GM12878 (cell line): ENCODE measurements around the gene SLCO6A1. TPM values are rescaled to one million over a fixed set of nuclear protein-coding genes. Genes with fewer than 3 reads are reported as not detected.

Experiments used
- ATAC-seq: fragments of 200-7000 bp; cut with Tn5 transposase; 3 replicates; pipeline ENCODE4 v1.9.1; 2020; ENCODE audit warnings: mild to moderate bottlenecking, moderate library complexity
- BruUV-seq: library from RNA; stranded (reverse); fragments of 400-500 nt; replicated peaks from 2 replicates; lab custom pipeline; 2021; lab: Mats Ljungman, UMichigan
- CTCF ChIA-PET: fragments of 300-600 bp; sonication (Branson Sonifier 250); formaldehyde crosslinking; extraction: SDS; loops from one replicate; lab custom pipeline; 2021; ENCODE audit warnings: inconsistent platforms; lab: Yijun Ruan, JAX
- POLR2A ChIA-PET: fragments of 350-600 bp; formaldehyde crosslinking; extraction: SDS; loops from one replicate; lab custom pipeline; 2021; ENCODE audit warnings: inconsistent platforms; lab: Charles Lee
- RAD21 ChIA-PET: fragments of 300-600 bp; sonication (Branson Sonifier 250); formaldehyde crosslinking; loops from one replicate; lab custom pipeline; 2023; ENCODE audit warnings: antibody characterized with exemption; ENCODE audit not compliant: unreplicated experiment; lab: Charles Lee
- SMC1A ChIA-PET: fragments of 300-600 bp; sonication (Branson Sonifier 250); formaldehyde crosslinking; loops from one replicate; lab custom pipeline; 2023; ENCODE audit not compliant: unreplicated experiment, uncharacterized antibody; lab: Charles Lee
- DNase-seq: peaks from one replicate; pipeline ENCODE4 v3.0.0-alpha.2; 2011; ENCODE audit warnings: low read depth, low spot score
- FAIRE-seq: peaks from 3 replicates; lab custom pipeline; 2011; peaks lifted over from hg19 to GRCh38; lab: Jason Lieb, UNC
- H2AFZ ChIP-seq: 2 replicates; pipeline ENCODE4 v1.6.0; 2011; ENCODE audit warnings: low read depth, low read length, control low read depth; ENCODE audit not compliant: control insufficient read depth
- H3K27ac ChIP-seq: 2 replicates; pipeline ENCODE4 v1.5.1; 2011; ENCODE audit warnings: control low read depth; ENCODE audit not compliant: control insufficient read depth, insufficient read depth
- H3K27me3 ChIP-seq, 2 experiments: replicated peaks in 1 of 2; 2 replicates each; pipeline versions ENCODE4 v1.6.0 to v1.6.1; 2011; ENCODE audit warnings: low read length in 1 of 2; ENCODE audit not compliant: control insufficient read depth in 2 of 2, insufficient read depth in 2 of 2
- H3K36me3 ChIP-seq, 2 experiments: 2 replicates each; pipeline ENCODE4 v1.5.1; 2011; ENCODE audit warnings: low read length in 1 of 2; ENCODE audit not compliant: control insufficient read depth in 2 of 2, insufficient read depth in 2 of 2
- H3K4me1 ChIP-seq: 2 replicates; pipeline ENCODE4 v1.6.1; 2011; ENCODE audit warnings: mild to moderate bottlenecking, low read length, moderate library complexity, mixed read lengths; ENCODE audit not compliant: control insufficient read depth, insufficient read depth
- H3K4me2 ChIP-seq: 2 replicates; pipeline ENCODE4 v1.6.0; 2011; ENCODE audit warnings: control low read depth; ENCODE audit not compliant: control insufficient read depth, insufficient read depth
- H3K4me3 ChIP-seq: fragments of 200-600 bp; sonication (generic); 2 replicates; pipeline ENCODE4 v1.5.1; 2016
- H3K79me2 ChIP-seq: 2 replicates; pipeline ENCODE4 v1.6.0; 2011; ENCODE audit warnings: low read length; ENCODE audit not compliant: control insufficient read depth, insufficient read depth
- H3K9ac ChIP-seq: 2 replicates; pipeline ENCODE4 v1.8.0; 2011; ENCODE audit warnings: low read length, control low read depth, mixed read lengths; ENCODE audit not compliant: control insufficient read depth, insufficient read depth
- H3K9me3 ChIP-seq: replicated peaks from 3 replicates; pipeline ENCODE4 v1.5.1; 2011; ENCODE audit warnings: mild to moderate bottlenecking, low read length; ENCODE audit not compliant: control insufficient read depth, insufficient read depth
- H4K20me1 ChIP-seq: 2 replicates; pipeline ENCODE4 v1.6.0; 2011; ENCODE audit not compliant: control insufficient read depth, insufficient read depth
- CBFB ChIP-seq: IDR thresholded peaks from 2 replicates; pipeline ENCODE4 v1.6.1; 2016; ENCODE audit warnings: antibody characterized with exemption, low read depth
- ESRRA ChIP-seq: IDR thresholded peaks from 2 replicates; pipeline ENCODE4 v1.6.1; 2012; ENCODE audit warnings: mild to moderate bottlenecking, low read length, improper control_type of control experiment
- IKZF2 ChIP-seq, 2 experiments: fragments of 450-650 bp; IDR thresholded peaks; 2 replicates each; pipeline ENCODE4 v1.6.1; 2017; ENCODE audit warnings: mild to moderate bottlenecking in 2 of 2, moderate library complexity in 2 of 2
- MEF2B ChIP-seq: fragments of 450-650 bp; IDR thresholded peaks from 2 replicates; pipeline ENCODE4 v1.6.1; 2018; ENCODE audit warnings: mild to moderate bottlenecking, moderate library complexity; ENCODE audit not compliant: partially characterized antibody, poor library complexity, severe bottlenecking
- RAD51 ChIP-seq: fragments of 450-650 bp; IDR thresholded peaks from 2 replicates; pipeline ENCODE4 v1.6.1; 2016; ENCODE audit warnings: moderate library complexity, mild to moderate bottlenecking, inconsistent platforms
- SUPT20H ChIP-seq: IDR thresholded peaks from 2 replicates; pipeline ENCODE4 v1.6.1; 2011; ENCODE audit warnings: low read depth, mild to moderate bottlenecking, low read length, moderate library complexity, borderline replicate concordance; ENCODE audit not compliant: control insufficient read depth
- ZZZ3 ChIP-seq: IDR thresholded peaks from 2 replicates; pipeline ENCODE4 v1.6.1; 2011; ENCODE audit warnings: low read depth; ENCODE audit not compliant: control insufficient read depth, insufficient read length
- WGBS: methylation state at CpG from one replicate; pipeline ENCODE4 v1.1.6; 2016; ENCODE audit warnings: low lambda C conversion rate; ENCODE audit not compliant: insufficient replicate concordance, insufficient coverage; ENCODE audit errors: missing lambda C conversion rate; 5-methylcytosine and 5-hydroxymethylcytosine counted together
- in situ Hi-C: fragments of 300-500 bp; cut with MboI; formaldehyde crosslinking; loops from 9 replicates; pipeline ENCODE4 v1.14.3; 2018; ENCODE audit warnings: mixed read lengths
- intact Hi-C: fragments of 100-400 bp; cut with micrococcal nuclease; formaldehyde crosslinking; loops from one replicate; pipeline ENCODE4 v1.14.2; 2022; ENCODE audit not compliant: unreplicated experiment
- polyA plus RNA-seq, 11 experiments: library from polyadenylated mRNA; depleted of rRNA in 4 of 11; unstranded in 6 of 11; stranded (reverse) in 5 of 11; fragments of >200 nt; fragmentation: Nextera tagmentation in 4 of 11; fragmentation: Illumina TruSeq in 1 of 11; extraction: Ambion mirVana in 4 of 11; extraction: Trizol in 1 of 11; gene quantifications; 1 replicate in 1 of 11; 2 replicates in 10 of 11; pipeline versions ENCODE4 v1.2.1 to v1.2.3, GENCODE V29; 2011 to 2016; ENCODE audit warnings: inconsistent platforms in 2 of 11, missing spikeins in 2 of 11, low read depth in 1 of 11
- total RNA-seq, 4 experiments: library from RNA; depleted of rRNA in 3 of 4; stranded (reverse); fragments of >200 nt in 3 of 4; fragmentation: Illumina TruSeq in 1 of 4; extraction: Trizol in 1 of 4; gene quantifications; 2 replicates each; pipeline versions ENCODE4 v1.2.1 to v1.2.3, GENCODE V29; 2013 to 2021
- TF ChIP-seq, protein P1 (sequence below): IDR thresholded peaks from 2 replicates; pipeline ENCODE4 v1.6.1; 2012; ENCODE audit warnings: low read depth, low read length, improper control_type of control experiment
- TF ChIP-seq, protein P2 (sequence below): fragments of 150-350 bp; IDR thresholded peaks from 2 replicates; pipeline ENCODE4 v1.6.1; 2014; ENCODE audit warnings: mild to moderate bottlenecking, low read depth, low read length
- TF ChIP-seq, protein P3 (sequence below): fragments of 450-650 bp; IDR thresholded peaks from 2 replicates; pipeline ENCODE4 v1.6.1; 2018; ENCODE audit warnings: borderline replicate concordance, mild to moderate bottlenecking; ENCODE audit not compliant: partially characterized antibody
- TF ChIP-seq, protein P4 (sequence below): IDR thresholded peaks from 2 replicates; pipeline ENCODE4 v1.6.1; 2012; ENCODE audit warnings: improper control_type of control experiment, low read depth, low read length; ENCODE audit not compliant: insufficient replicate concordance

SLCO6A1 gene
- total and polyA plus RNA-seq, 10 of the 15 experiments (the other 5 are each of a cell fraction or from before 2014, with no cell fraction given): not detected

DNA sequence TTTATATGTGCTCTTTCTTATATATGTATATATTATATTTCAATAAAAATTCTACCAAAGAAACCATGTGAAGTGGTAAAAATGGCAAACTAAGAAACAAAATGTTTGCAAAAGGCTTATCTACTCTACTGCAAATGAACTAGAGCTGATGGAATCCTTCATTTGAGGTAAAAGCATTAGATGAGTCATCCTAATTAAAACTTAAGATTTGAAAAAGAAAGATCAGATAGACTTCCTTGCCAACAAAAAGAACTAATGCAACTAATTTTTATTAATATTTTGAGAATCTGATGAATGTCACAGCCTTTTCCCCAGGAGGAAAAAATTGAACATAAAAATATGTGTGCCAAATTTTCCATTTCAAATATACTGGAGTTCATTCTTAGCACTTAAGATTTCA, 118.6 kb downstream of the SLCO6A1 start (continued):
- TF ChIP-seq, protein P1, sequence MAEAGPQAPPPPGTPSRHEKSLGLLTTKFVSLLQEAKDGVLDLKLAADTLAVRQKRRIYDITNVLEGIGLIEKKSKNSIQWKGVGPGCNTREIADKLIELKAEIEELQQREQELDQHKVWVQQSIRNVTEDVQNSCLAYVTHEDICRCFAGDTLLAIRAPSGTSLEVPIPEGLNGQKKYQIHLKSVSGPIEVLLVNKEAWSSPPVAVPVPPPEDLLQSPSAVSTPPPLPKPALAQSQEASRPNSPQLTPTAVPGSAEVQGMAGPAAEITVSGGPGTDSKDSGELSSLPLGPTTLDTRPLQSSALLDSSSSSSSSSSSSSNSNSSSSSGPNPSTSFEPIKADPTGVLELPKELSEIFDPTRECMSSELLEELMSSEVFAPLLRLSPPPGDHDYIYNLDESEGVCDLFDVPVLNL: no peak

DNA sequence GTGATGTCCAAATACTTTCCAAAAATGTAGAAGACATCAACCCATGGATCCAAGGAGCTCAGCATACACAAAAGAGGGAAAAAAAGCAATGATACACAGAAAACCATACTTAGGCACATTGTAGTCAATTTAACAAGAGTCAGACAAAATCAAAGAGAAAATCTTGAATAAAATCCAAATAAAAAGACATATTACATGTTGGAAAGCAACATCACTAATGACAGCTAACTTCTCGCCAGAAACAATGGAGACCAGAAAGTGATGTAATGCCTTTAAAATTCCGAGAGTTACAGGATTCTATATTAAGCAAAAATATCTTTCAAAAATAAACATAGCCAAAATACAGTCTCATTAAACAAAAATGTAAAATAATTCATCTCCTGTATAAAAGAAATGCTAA, 122.9 kb downstream of the SLCO6A1 start:
- intact Hi-C loops (no loop called here), in situ Hi-C loops (no loop called here)
- no peak for TF ChIP-seq CBFB
- no peak for TF ChIP-seq ESRRA
- no peak for TF ChIP-seq MEF2B
- TF ChIP-seq IKZF2 (IDR thresholded peaks at IDR 0.05): no peak
- TF ChIP-seq, protein P2, sequence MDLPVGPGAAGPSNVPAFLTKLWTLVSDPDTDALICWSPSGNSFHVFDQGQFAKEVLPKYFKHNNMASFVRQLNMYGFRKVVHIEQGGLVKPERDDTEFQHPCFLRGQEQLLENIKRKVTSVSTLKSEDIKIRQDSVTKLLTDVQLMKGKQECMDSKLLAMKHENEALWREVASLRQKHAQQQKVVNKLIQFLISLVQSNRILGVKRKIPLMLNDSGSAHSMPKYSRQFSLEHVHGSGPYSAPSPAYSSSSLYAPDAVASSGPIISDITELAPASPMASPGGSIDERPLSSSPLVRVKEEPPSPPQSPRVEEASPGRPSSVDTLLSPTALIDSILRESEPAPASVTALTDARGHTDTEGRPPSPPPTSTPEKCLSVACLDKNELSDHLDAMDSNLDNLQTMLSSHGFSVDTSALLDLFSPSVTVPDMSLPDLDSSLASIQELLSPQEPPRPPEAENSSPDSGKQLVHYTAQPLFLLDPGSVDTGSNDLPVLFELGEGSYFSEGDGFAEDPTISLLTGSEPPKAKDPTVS: no peak
- no peak for TF ChIP-seq RAD51
- no peak for TF ChIP-seq SUPT20H
- TF ChIP-seq, protein P3, sequence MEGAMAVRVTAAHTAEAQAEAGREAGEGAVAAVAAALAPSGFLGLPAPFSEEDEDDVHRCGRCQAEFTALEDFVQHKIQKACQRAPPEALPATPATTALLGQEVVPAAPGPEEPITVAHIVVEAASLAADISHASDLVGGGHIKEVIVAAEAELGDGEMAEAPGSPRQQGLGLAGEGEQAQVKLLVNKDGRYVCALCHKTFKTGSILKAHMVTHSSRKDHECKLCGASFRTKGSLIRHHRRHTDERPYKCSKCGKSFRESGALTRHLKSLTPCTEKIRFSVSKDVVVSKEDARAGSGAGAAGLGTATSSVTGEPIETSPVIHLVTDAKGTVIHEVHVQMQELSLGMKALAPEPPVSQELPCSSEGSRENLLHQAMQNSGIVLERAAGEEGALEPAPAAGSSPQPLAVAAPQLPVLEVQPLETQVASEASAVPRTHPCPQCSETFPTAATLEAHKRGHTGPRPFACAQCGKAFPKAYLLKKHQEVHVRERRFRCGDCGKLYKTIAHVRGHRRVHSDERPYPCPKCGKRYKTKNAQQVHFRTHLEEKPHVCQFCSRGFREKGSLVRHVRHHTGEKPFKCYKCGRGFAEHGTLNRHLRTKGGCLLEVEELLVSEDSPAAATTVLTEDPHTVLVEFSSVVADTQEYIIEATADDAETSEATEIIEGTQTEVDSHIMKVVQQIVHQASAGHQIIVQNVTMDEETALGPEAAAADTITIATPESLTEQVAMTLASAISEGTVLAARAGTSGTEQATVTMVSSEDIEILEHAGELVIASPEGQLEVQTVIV: no peak
- TF ChIP-seq ZZZ3: no peak
- TF ChIP-seq, protein P4, sequence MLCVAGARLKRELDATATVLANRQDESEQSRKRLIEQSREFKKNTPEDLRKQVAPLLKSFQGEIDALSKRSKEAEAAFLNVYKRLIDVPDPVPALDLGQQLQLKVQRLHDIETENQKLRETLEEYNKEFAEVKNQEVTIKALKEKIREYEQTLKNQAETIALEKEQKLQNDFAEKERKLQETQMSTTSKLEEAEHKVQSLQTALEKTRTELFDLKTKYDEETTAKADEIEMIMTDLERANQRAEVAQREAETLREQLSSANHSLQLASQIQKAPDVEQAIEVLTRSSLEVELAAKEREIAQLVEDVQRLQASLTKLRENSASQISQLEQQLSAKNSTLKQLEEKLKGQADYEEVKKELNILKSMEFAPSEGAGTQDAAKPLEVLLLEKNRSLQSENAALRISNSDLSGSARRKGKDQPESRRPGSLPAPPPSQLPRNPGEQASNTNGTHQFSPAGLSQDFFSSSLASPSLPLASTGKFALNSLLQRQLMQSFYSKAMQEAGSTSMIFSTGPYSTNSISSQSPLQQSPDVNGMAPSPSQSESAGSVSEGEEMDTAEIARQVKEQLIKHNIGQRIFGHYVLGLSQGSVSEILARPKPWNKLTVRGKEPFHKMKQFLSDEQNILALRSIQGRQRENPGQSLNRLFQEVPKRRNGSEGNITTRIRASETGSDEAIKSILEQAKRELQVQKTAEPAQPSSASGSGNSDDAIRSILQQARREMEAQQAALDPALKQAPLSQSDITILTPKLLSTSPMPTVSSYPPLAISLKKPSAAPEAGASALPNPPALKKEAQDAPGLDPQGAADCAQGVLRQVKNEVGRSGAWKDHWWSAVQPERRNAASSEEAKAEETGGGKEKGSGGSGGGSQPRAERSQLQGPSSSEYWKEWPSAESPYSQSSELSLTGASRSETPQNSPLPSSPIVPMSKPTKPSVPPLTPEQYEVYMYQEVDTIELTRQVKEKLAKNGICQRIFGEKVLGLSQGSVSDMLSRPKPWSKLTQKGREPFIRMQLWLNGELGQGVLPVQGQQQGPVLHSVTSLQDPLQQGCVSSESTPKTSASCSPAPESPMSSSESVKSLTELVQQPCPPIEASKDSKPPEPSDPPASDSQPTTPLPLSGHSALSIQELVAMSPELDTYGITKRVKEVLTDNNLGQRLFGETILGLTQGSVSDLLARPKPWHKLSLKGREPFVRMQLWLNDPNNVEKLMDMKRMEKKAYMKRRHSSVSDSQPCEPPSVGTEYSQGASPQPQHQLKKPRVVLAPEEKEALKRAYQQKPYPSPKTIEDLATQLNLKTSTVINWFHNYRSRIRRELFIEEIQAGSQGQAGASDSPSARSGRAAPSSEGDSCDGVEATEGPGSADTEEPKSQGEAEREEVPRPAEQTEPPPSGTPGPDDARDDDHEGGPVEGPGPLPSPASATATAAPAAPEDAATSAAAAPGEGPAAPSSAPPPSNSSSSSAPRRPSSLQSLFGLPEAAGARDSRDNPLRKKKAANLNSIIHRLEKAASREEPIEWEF: no peak
- ATAC-seq (no peak), FAIRE-seq (no peak), DNase-seq (no peak)
- Histone ChIP-seq H3K9me3 (no peaks in the 10 kb centered on the region), H3K36me3 (no peaks in the 10 kb centered on the region), H3K9ac (no peak overlapping the region), H3K79me2 (no peaks in the 10 kb centered on the region), H2AFZ (no peak overlapping the region), H3K27ac (no peak overlapping the region), H3K4me1 (no peaks in the 10 kb centered on the region), H3K27me3 (no peaks in the 10 kb centered on the region), H4K20me1 (no peaks in the 10 kb centered on the region), H3K4me2 (no peak overlapping the region), H3K4me3 (no peak overlapping the region)
- ChIA-PET POLR2A (no interaction called here), CTCF (no interaction called here), SMC1A (no interaction called here), RAD21 (no interaction called here)
- BruUV-seq: no TSS peak
- 42% methylated on average over 2 of the region's 2 CpGs for WGBS
